Measurements from ENCODE around the gene NEDD9.

- TF ChIP-seq CTCF (conservative IDR thresholded peaks at IDR 0.05) (no peak), ZFX (IDR thresholded peaks at IDR 0.05) (no peak)
These were observed 28.5 kb downstream of the NEDD9 start for GRCh38 chr6:11204005-11204399.
